K562 (cell line): ENCODE results near the gene OPN1LW. TPM values are rescaled to one million over a fixed set of nuclear protein-coding genes. Genes with fewer than 3 reads are reported as not detected.
A peak's percentile ranks its signal among the peaks of the same experiment; 100 is the strongest.

Source experiments
- ATAC-seq: fragments of 200-7000 bp; cut with Tn5 transposase; 3 replicates; pipeline ENCODE4 v1.9.1; 2020; ENCODE audit warnings: moderate library complexity
- BruUV-seq: library from RNA; stranded (reverse); fragments of 400-500 nt; replicated peaks from 2 replicates; lab custom pipeline; 2021; lab: Mats Ljungman, UMichigan
- CTCF ChIA-PET: fragments of 300-600 bp; formaldehyde crosslinking; extraction: SDS; loops from one replicate; lab custom pipeline; 2021; ENCODE audit warnings: low intra/inter-chr PET ratio; lab: Yijun Ruan, JAX
- POLR2A ChIA-PET: fragments of 300-600, 350-650 bp; sonication (Branson Sonifier 250); formaldehyde crosslinking; extraction: SDS; loops from one replicate; lab custom pipeline; 2021; ENCODE audit warnings: antibody characterized with exemption, inconsistent platforms; lab: Yijun Ruan, JAX
- DNase-seq, 4 experiments: peaks; one replicate each; pipeline versions ENCODE4 v3.0.0 to v3.0.0-alpha.2; 2011 to 2018; ENCODE audit warnings: low spot score in 3 of 4, mixed read lengths in 3 of 4; ENCODE audit errors: extremely low read depth in 1 of 4
- FAIRE-seq: peaks from 2 replicates; lab custom pipeline; 2011; peaks lifted over from hg19 to GRCh38; lab: Jason Lieb, UNC
- H2AFZ ChIP-seq: 2 replicates; pipeline ENCODE4 v1.6.0; 2011; ENCODE audit warnings: low read depth, low read length, control low read depth, inconsistent platforms
- H3K27ac ChIP-seq: fragments of 200-600 bp; 3 replicates; pipeline ENCODE4 v1.8.0; 2011; ENCODE audit warnings: low read depth, mild to moderate bottlenecking, control low read depth, inconsistent platforms, low read length, moderate library complexity, mixed read lengths; ENCODE audit errors: extremely low read depth
- H3K27me3 ChIP-seq, 2 experiments: fragments of 300-600 bp in 1 of 2; 2 replicates in 1 of 2; 3 replicates in 1 of 2; pipeline versions ENCODE4 v1.6.0 to v1.8.0; 2011; ENCODE audit warnings: inconsistent platforms in 2 of 2, low read length in 2 of 2, mild to moderate bottlenecking in 1 of 2, mixed read lengths in 1 of 2, moderate library complexity in 1 of 2; ENCODE audit not compliant: control insufficient read depth in 2 of 2, insufficient read depth in 2 of 2
- H3K36me3 ChIP-seq: fragments of 300-600 bp; 3 replicates; pipeline ENCODE4 v1.8.0; 2011; ENCODE audit warnings: mild to moderate bottlenecking, low read length, inconsistent platforms; ENCODE audit not compliant: control insufficient read depth, insufficient read depth
- H3K4me1 ChIP-seq, 2 experiments: fragments of 200-600 bp in 1 of 2; replicated peaks in 1 of 2; 2 replicates in 1 of 2; 3 replicates in 1 of 2; pipeline versions ENCODE4 v1.5.1 to v1.8.0; 2011; ENCODE audit warnings: inconsistent platforms in 2 of 2, low read length in 2 of 2, mild to moderate bottlenecking in 1 of 2, mixed read lengths in 1 of 2, moderate library complexity in 1 of 2; ENCODE audit not compliant: control insufficient read depth in 2 of 2, insufficient read depth in 2 of 2
- H3K4me2 ChIP-seq: 2 replicates; pipeline ENCODE4 v1.6.1; 2011; ENCODE audit warnings: low read length, control low read depth, inconsistent platforms, mixed read lengths; ENCODE audit not compliant: insufficient read depth
- H3K4me3 ChIP-seq: fragments of 200-600 bp; sonication (generic), shearing (Covaris generic); 2 replicates; pipeline ENCODE4 v1.5.1; 2016; ENCODE audit warnings: control low read depth, inconsistent platforms
- H3K79me2 ChIP-seq: fragments of 200-600 bp; 3 replicates; pipeline ENCODE4 v1.8.0; 2011; ENCODE audit warnings: low read length, inconsistent platforms; ENCODE audit not compliant: control insufficient read depth, insufficient read depth
- H3K9ac ChIP-seq, 2 experiments: 2 replicates each; pipeline versions ENCODE4 v1.6.0 to v1.6.1; 2011; ENCODE audit warnings: low read depth in 2 of 2, low read length in 2 of 2, control low read depth in 1 of 2, inconsistent platforms in 1 of 2, mild to moderate bottlenecking in 1 of 2, mixed read lengths in 1 of 2; ENCODE audit not compliant: insufficient read depth in 1 of 2
- H3K9me1 ChIP-seq: one replicate; pipeline ENCODE4 v1.6.0; 2011; ENCODE audit warnings: inconsistent platforms, mild to moderate bottlenecking, low read length, moderate library complexity; ENCODE audit not compliant: control insufficient read depth, insufficient read depth
- H3K9me3 ChIP-seq: replicated peaks from 2 replicates; pipeline ENCODE4 v1.5.1; 2011; ENCODE audit warnings: low read depth, low read length, inconsistent platforms; ENCODE audit not compliant: control insufficient read depth, insufficient read depth
- H4K20me1 ChIP-seq: replicated peaks from 2 replicates; pipeline ENCODE4 v1.6.1; 2011; ENCODE audit warnings: low read length, inconsistent platforms, mixed read lengths; ENCODE audit not compliant: control insufficient read depth, insufficient read depth
- DIDO1 ChIP-seq: fragments of 450-650 bp; IDR thresholded peaks from 2 replicates; pipeline ENCODE4 v1.6.1; 2016; ENCODE audit warnings: low read depth, missing biosample characterization, missing genetic modification characterization
- MXI1 ChIP-seq: IDR thresholded peaks from 2 replicates; pipeline ENCODE4 v1.6.1; 2011; ENCODE audit warnings: low read depth, mild to moderate bottlenecking, improper control_type of control experiment, low read length
- POLR2B ChIP-seq: fragments of 450-650 bp; IDR thresholded peaks from 2 replicates; pipeline ENCODE4 v1.6.1; 2018; ENCODE audit warnings: low read depth; ENCODE audit not compliant: partially characterized antibody
- SMARCC2 ChIP-seq: fragments of 450-650 bp; IDR thresholded peaks from 2 replicates; pipeline ENCODE4 v1.6.1; 2017; ENCODE audit warnings: antibody characterized with exemption, moderate library complexity, mild to moderate bottlenecking, low read depth
- ZNF23 ChIP-seq: fragments of 250-450 bp; sonication (Bioruptor Pico); IDR thresholded peaks from 2 replicates; pipeline ENCODE4 v1.4.0; 2020; ENCODE audit warnings: mild to moderate bottlenecking
- WGBS: fragments of 100-300 bp; shearing (Covaris generic); methylation state at CpG from one replicate; pipeline ENCODE4 v1.1.6; 2016; ENCODE audit warnings: low coverage, mixed read lengths; ENCODE audit not compliant: insufficient coverage; ENCODE audit errors: missing lambda C conversion rate; 5-methylcytosine and 5-hydroxymethylcytosine counted together
- in situ Hi-C: fragments of 300-500 bp; cut with MboI; formaldehyde crosslinking; loops from 4 replicates; pipeline ENCODE4 v1.15.0; 2018; ENCODE audit warnings: inconsistent platforms, mixed read lengths
- intact Hi-C: fragments of 100-400 bp; cut with micrococcal nuclease; formaldehyde crosslinking; loops from 2 replicates; pipeline ENCODE4 v1.14.2; 2022
- polyA plus RNA-seq, 8 experiments: library from polyadenylated mRNA; depleted of rRNA in 4 of 8; stranded (reverse) in 5 of 8; unstranded in 3 of 8; fragments of >200 nt; fragmentation: Nextera tagmentation in 2 of 8; fragmentation: Illumina TruSeq in 1 of 8; extraction: Ambion mirVana in 2 of 8; extraction: Trizol in 1 of 8; gene quantifications; 2 replicates each; pipeline versions ENCODE4 v1.2.1 to v1.2.3, GENCODE V29; 2011 to 2014; ENCODE audit warnings: inconsistent platforms in 1 of 8, missing spikeins in 1 of 8
- total RNA-seq, 7 experiments: library from RNA; depleted of rRNA in 6 of 7; stranded (reverse); fragments of >200 nt in 6 of 7; fragmentation: Illumina TruSeq in 2 of 7; extraction: Trizol in 2 of 7; gene quantifications; 2 replicates each; pipeline versions ENCODE4 v1.2.1 to v1.2.3, GENCODE V29; 2011 to 2021; ENCODE audit warnings: low replicate concordance in 1 of 7
- TF ChIP-seq, protein P1 (sequence below): sonication (generic); formaldehyde crosslinking; IDR thresholded peaks from 2 replicates; pipeline ENCODE4 v1.8.1; 2023; ENCODE audit warnings: mild to moderate bottlenecking, missing genetic modification reagents
- TF ChIP-seq, protein P2 (sequence below): fragments of 250-450 bp; sonication (Bioruptor Pico); IDR thresholded peaks from 2 replicates; pipeline ENCODE4 v1.4.0; 2020; ENCODE audit warnings: borderline replicate concordance

Gene OPN1LW
- total and polyA plus RNA-seq, 9 of the 15 experiments (the other 6 are each of a cell fraction or from before 2014, with no cell fraction given) = 0.04 TPM; not detected in 8

DNA sequence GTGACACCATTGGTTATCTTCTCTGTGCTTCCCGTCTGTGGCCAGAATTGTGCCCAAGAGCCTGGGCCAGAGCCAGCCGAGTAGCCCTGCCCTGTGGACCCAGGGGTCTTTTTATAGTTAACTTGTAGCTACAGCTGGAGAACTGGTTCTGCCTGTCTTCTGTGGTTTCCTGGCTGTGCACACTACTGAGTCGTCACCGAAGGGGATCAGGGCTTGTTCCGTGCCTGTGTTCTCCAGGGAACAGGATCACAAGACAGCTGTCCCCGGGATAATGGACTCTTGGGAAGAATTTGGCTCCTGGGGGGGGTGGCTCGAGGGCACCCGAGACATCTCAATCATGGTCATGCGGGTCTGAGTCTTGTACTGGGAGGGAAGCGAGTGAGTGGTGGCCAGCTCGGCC is 22.1 kb upstream of the OPN1LW start:
- no peak overlapping the region for H3K27ac ChIP-seq
- H3K4me1 ChIP-seq = peaks cover 29% of the 10 kb centered on the region in 2 experiments; a peak in 4 of 5 replicates
- intact Hi-C loops = no loop called here
- no peak for DNase-seq
- H3K79me2 ChIP-seq = no peaks in the 10 kb centered on the region
- no peaks in the 10 kb centered on the region for H3K36me3 ChIP-seq
- H3K9ac ChIP-seq = peak overlapping the region in 1 of 2 experiments; percentile 36; a peak in 1 of 4 replicates
- H3K9me3 ChIP-seq = no peaks in the 10 kb centered on the region
- H3K27me3 ChIP-seq = no peaks in the 10 kb centered on the region
- TF ChIP-seq SMARCC2 = no peak
- TF ChIP-seq ZNF23 (CRISPR knock-in tag) = no peak
- TF ChIP-seq, protein P1, sequence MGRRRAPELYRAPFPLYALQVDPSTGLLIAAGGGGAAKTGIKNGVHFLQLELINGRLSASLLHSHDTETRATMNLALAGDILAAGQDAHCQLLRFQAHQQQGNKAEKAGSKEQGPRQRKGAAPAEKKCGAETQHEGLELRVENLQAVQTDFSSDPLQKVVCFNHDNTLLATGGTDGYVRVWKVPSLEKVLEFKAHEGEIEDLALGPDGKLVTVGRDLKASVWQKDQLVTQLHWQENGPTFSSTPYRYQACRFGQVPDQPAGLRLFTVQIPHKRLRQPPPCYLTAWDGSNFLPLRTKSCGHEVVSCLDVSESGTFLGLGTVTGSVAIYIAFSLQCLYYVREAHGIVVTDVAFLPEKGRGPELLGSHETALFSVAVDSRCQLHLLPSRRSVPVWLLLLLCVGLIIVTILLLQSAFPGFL = no peak
- TF ChIP-seq MXI1 = no peak
- TF ChIP-seq POLR2B = no peak
- TF ChIP-seq, protein P2, sequence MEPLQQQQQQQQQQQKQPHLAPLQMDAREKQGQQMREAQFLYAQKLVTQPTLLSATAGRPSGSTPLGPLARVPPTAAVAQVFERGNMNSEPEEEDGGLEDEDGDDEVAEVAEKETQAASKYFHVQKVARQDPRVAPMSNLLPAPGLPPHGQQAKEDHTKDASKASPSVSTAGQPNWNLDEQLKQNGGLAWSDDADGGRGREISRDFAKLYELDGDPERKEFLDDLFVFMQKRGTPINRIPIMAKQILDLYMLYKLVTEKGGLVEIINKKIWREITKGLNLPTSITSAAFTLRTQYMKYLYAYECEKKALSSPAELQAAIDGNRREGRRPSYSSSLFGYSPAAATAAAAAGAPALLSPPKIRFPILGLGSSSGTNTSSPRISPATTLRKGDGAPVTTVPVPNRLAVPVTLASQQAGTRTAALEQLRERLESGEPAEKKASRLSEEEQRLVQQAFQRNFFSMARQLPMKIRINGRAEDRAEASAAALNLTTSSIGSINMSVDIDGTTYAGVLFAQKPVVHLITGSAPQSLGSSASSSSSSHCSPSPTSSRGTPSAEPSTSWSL (CRISPR knock-in tag) = no peak
- no peak for TF ChIP-seq DIDO1
- H3K9me1 ChIP-seq = no peaks in the 10 kb centered on the region
- WGBS = 71% methylated on average over 8 of the region's 11 CpGs
- ChIA-PET CTCF (no interaction called here), POLR2A (no interaction called here)
- no TSS peak for BruUV-seq
- in situ Hi-C loops = no loop called here
- no peaks in the 10 kb centered on the region for H4K20me1 ChIP-seq
- no peak for FAIRE-seq
- peak overlapping the region; percentile 75; the same call in 1 of the 2 replicates for H2AFZ ChIP-seq
- H3K4me2 ChIP-seq = no peak overlapping the region
- ATAC-seq = no peak
- no peak overlapping the region for H3K4me3 ChIP-seq
